GM21723 (cell line): ENCODE results near the gene AMPH.

Experiments used
- ATAC-seq: cut with Tn5 transposase; IDR thresholded peaks from one replicate; pipeline ENCODE4 v1.9.1; 2021; ENCODE audit warnings: mild to moderate bottlenecking, moderate library complexity; ENCODE audit not compliant: unreplicated experiment

AMPH gene

GRCh38 chr7:38545977-38546376 lies 85.2 kb downstream of the AMPH start:
- ATAC-seq = no peak

GRCh38 chr7:38542156-38542555 lies 89.0 kb downstream of the AMPH start:
- ATAC-seq = no peak

GRCh38 chr7:38541440-38541839 lies 89.7 kb downstream of the AMPH start:
- ATAC-seq = no peak

GRCh38 chr7:38539477-38540081 lies 91.6 kb downstream of the AMPH start:
- ATAC-seq = no peak

- no peak for ATAC-seq
Measured at GRCh38 chr7:38535073-38535472, 96.1 kb downstream of the AMPH start.

- ATAC-seq = no peak
Measured at GRCh38 chr7:38525857-38526256, 105.3 kb downstream of the AMPH start.

GRCh38 chr7:38524786-38525185 lies 106.4 kb downstream of the AMPH start:
- ATAC-seq = no peak

GRCh38 chr7:38520741-38521140 lies 110.4 kb downstream of the AMPH start:
- ATAC-seq = no peak

- ATAC-seq = no peak
Measured at GRCh38 chr7:38518541-38518940, 112.6 kb downstream of the AMPH start.

- ATAC-seq = no peak
Measured at GRCh38 chr7:38512704-38513103, 118.5 kb downstream of the AMPH start.

GRCh38 chr7:38512291-38512690 lies 118.9 kb downstream of the AMPH start:
- ATAC-seq = no peak

- no peak for ATAC-seq
Measured at GRCh38 chr7:38507384-38507783, 123.8 kb downstream of the AMPH start.

GRCh38 chr7:38506756-38507155 lies 124.4 kb downstream of the AMPH start:
- no peak for ATAC-seq

- no peak for ATAC-seq
Measured at GRCh38 chr7:38506004-38506403, 125.2 kb downstream of the AMPH start.

- no peak for ATAC-seq
Measured at GRCh38 chr7:38504684-38505083, 126.5 kb downstream of the AMPH start.

GRCh38 chr7:38502848-38503247 lies 128.3 kb downstream of the AMPH start:
- ATAC-seq = no peak

- no peak for ATAC-seq
Measured at GRCh38 chr7:38502289-38502688, 128.9 kb downstream of the AMPH start.

- ATAC-seq = no peak
Measured at GRCh38 chr7:38492010-38492409, 139.2 kb downstream of the AMPH start.

GRCh38 chr7:38482521-38482920 lies 148.7 kb downstream of the AMPH start:
- no peak for ATAC-seq

GRCh38 chr7:38481401-38481800 lies 149.8 kb downstream of the AMPH start:
- ATAC-seq = no peak

GRCh38 chr7:38478404-38478803 lies 152.8 kb downstream of the AMPH start:
- no peak for ATAC-seq

- no peak for ATAC-seq
Measured at GRCh38 chr7:38477333-38477732, 153.8 kb downstream of the AMPH start.

- ATAC-seq = no peak
Measured at GRCh38 chr7:38476764-38477163, 154.4 kb downstream of the AMPH start.
